D721Med (cell line): ENCODE data around the gene ZNF526.

Experiments used
- DNase-seq: peaks from one replicate; pipeline ENCODE4 v3.0.0; 2011; ENCODE audit warnings: low spot score; ENCODE audit not compliant: insufficient read length
- FAIRE-seq: peaks from 2 replicates; lab custom pipeline; 2011; peaks lifted over from hg19 to GRCh38; lab: Jason Lieb, UNC
- TF ChIP-seq, protein P1 (sequence below): IDR thresholded peaks from 2 replicates; pipeline ENCODE4 v1.5.1; 2012; ENCODE audit warnings: mild to moderate bottlenecking, control low read depth; ENCODE audit not compliant: insufficient read depth; ENCODE audit errors: missing control alignments

The ZNF526 gene

GRCh38 chr19:42203700-42204099 is 16.4 kb upstream of the ZNF526 start:
- no peak for FAIRE-seq

DNA sequence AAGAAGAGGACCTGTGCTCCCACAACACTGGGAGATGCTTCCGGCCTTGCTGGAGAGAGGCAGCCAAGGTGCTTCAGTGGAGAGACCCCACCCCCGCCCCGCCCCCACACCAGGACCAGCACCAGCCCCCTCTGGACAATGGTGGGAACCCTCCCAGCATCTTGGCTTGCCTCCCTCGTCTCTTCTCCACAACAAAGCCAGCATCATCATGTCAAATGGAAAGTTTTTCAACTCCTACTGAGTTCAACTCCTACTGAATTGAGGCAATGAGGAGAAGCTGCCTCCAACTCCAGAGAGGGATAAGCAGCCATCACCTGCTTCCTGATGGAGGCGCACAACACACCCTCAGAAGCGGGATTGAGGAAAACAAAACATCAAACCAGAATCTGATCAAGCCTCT is 15.4 kb upstream of the ZNF526 start:
- no peak for FAIRE-seq
- no peak for DNase-seq
- TF ChIP-seq, protein P1, sequence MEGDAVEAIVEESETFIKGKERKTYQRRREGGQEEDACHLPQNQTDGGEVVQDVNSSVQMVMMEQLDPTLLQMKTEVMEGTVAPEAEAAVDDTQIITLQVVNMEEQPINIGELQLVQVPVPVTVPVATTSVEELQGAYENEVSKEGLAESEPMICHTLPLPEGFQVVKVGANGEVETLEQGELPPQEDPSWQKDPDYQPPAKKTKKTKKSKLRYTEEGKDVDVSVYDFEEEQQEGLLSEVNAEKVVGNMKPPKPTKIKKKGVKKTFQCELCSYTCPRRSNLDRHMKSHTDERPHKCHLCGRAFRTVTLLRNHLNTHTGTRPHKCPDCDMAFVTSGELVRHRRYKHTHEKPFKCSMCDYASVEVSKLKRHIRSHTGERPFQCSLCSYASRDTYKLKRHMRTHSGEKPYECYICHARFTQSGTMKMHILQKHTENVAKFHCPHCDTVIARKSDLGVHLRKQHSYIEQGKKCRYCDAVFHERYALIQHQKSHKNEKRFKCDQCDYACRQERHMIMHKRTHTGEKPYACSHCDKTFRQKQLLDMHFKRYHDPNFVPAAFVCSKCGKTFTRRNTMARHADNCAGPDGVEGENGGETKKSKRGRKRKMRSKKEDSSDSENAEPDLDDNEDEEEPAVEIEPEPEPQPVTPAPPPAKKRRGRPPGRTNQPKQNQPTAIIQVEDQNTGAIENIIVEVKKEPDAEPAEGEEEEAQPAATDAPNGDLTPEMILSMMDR = no peak

More at GRCh38 chr19:42203700-42204099, 16.4 kb upstream of the ZNF526 start:
- TF ChIP-seq, protein P1 = no peak
- DNase-seq = no peak

- TF ChIP-seq, protein P1 = no peak
- FAIRE-seq (no peak), DNase-seq (no peak)
These were observed 13.0 kb upstream of the ZNF526 start for GRCh38 chr19:42206871-42207755.

- TF ChIP-seq, protein P1 = no peak
- DNase-seq (no peak), FAIRE-seq (no peak)
These were observed 12.3 kb upstream of the ZNF526 start for GRCh38 chr19:42207767-42208271.

- TF ChIP-seq, protein P1 = no peak
- DNase-seq = no peak
- no peak for FAIRE-seq
These were observed 11.5 kb upstream of the ZNF526 start for GRCh38 chr19:42208612-42209011.

GRCh38 chr19:42212886-42213285 is 7.2 kb upstream of the ZNF526 start:
- DNase-seq (no peak), FAIRE-seq (no peak)
- TF ChIP-seq, protein P1 = no peak
